GM19328 (cell line): ENCODE results near the gene AAMP.
A peak's percentile ranks its signal among the peaks of the same experiment; 100 is the strongest.

Source experiments
- ATAC-seq: cut with Tn5 transposase; IDR thresholded peaks from one replicate; pipeline ENCODE4 v1.9.1; 2021; ENCODE audit warnings: mild to moderate bottlenecking, moderate library complexity; ENCODE audit not compliant: unreplicated experiment

AAMP gene

DNA sequence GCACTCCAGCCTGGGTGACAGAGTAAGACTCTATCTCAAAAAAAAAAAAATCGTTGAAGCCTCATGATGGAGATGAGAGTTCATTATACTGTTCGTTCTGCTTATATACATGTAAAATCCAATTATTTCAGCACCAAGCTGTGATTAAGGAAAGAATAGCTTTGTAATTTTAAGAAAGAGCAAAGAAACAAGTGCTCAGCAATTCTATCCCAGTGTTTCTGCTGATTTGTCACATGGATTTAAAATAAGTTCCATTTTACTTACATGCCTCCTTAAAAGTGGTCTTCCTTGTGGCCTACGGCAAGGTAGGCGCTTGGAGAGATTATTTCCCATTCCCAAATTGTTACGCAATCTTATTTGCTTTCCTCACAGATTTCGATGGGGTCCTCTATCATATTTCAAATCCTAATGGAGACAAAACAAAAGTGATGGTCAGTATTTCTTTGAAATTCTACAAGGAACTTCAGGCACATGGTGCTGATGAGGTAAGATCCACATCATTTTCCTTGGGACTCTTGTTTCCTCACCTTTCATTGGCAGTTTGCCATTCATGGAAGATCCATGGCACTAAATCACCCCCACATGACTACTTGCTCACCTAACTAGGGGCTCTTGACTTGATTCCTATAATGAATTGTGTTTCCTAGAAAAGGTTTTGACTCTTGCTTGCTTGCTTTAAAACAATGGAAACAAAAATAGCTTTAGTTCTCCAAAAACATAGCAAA lies 41.4 kb downstream of the AAMP start:
- no peak for ATAC-seq

DNA sequence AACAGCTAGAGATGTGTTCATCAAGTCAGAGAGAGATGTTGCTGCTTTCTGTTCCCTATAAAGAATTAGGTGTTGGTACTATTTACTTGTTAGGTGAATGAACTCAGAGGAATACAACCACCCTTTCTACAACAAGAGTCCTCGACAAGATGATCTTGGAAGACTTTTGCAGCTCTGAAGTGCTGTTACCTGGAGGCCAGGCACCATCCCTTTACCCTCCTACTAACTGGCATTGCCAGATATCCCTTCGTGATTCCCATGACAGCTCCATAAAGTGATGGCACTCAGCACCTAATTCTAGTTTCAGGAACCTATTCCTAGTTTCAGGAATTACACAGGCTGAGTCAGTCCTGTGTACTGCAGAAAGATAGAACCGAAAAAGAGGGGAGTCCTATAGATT lies 43.0 kb downstream of the AAMP start:
- no peak for ATAC-seq

DNA sequence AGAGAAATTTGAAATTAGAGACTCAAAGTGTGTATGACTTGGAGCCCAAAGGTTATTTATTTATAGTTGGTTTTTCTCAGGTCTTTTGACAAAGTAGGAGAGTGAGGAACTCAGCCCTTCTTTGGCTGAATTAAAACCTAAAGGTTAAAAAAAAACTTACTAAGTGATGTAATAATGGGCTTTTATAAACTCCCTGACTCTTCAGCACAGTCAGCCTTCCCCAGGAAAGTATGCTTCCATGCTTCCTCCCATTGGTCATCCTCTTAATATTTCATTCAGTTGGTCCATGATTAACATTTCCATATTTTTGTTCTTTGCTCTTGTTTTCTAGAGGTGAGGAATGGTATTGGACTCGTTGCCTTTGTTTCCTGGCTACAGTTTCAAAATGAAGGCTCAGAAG lies 45.8 kb downstream of the AAMP start:
- no peak for ATAC-seq

DNA sequence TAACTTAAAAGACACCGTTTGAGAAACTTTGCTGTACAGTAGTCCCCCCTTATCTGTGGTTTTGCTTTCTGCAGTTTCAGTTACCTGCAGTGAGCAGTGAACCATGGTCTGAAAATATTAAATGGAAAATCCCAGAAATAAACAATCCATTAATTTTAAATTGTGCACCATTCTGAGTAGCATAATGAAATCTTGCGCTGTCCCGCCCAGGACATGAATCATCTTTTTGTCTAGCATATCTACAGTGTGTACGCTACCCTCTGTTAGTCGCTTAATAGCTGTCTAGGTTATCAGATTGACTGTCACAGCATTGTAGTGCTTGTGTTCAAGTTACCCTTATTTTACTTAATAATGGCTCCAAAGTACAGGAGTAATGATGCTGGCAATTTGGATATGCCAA lies 46.9 kb downstream of the AAMP start:
- ATAC-seq: no peak

DNA sequence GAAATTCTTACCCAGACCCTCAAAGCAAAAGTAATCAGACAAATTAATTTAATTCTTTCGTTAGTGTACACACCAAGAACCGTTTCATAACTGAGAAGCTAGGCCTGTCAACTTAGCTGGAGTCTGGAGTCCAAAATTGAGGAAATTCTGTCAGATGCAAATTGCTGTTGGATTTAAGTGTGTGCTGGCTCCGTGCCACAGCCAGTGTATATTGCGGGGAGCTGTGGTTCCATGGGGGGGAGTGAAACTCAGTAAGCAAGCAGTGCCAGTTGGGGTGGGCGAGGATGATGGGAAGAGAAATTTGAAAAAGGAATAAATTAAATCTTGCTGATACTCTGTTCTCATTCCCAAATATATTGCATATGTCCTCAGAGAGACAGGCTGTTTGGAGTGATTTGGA lies 48.9 kb downstream of the AAMP start:
- ATAC-seq: no peak

DNA sequence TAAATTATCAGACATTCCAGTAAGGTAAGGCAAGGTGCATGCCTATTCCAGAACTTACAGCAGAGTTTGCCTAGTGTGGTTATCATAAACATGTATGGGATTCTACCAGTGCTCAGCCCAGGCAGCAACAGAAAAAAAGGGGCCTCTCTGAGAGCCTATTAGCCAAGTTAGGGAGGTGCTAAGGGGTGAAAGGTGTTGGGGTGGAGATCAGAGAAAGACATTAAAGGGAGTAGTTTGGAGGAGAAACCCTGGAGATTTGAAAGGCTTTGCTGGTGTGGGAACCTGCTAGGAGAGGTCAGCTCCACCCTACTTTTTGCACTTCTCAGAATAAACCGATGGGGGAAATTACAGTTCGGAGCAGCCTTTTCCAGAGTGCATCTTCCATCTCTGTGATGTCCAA lies 50.0 kb downstream of the AAMP start:
- no peak for ATAC-seq

DNA sequence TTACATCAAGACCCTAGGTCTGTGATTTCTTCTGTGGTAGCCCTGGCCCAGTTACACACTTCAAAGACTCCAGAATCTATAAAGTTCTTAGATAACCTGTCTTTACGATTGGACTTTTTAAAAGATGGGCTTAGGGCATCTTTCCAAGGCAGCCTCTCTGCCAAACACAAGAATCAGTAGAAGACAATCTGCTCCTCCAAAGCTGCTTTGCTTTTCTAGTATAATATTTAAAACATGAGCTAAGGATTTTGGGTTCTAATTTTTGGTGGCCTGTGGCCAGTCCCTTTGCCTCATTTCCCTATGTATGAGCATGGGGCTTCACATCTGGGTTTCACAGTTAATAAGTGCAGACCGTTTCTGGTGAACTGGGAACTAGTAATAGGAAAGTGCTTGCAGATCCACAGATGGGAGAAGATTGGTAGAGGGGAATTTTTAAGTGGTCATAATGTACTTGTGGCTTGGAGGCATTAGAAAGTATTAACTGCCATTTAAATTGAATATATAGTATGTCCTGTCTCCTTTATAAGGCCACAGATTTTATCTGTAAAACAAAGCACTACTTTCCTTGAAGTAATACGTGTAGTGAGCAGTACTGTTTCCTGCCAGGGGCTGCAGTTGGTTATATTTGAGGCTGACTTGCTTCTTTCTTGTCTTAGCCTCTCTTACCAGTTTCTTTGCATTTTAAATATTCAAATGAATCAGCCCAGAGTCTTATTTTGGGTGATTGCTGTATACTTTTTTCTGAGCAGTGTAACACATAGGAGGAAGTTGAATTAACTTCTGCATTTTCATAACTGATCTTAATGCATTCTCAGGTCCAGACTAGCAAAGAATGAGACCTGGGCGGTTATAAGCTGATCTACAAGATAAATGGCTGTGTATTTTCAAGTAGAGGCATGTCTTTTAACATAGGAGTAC lies 51.4 kb downstream of the AAMP start:
- ATAC-seq: no peak

DNA sequence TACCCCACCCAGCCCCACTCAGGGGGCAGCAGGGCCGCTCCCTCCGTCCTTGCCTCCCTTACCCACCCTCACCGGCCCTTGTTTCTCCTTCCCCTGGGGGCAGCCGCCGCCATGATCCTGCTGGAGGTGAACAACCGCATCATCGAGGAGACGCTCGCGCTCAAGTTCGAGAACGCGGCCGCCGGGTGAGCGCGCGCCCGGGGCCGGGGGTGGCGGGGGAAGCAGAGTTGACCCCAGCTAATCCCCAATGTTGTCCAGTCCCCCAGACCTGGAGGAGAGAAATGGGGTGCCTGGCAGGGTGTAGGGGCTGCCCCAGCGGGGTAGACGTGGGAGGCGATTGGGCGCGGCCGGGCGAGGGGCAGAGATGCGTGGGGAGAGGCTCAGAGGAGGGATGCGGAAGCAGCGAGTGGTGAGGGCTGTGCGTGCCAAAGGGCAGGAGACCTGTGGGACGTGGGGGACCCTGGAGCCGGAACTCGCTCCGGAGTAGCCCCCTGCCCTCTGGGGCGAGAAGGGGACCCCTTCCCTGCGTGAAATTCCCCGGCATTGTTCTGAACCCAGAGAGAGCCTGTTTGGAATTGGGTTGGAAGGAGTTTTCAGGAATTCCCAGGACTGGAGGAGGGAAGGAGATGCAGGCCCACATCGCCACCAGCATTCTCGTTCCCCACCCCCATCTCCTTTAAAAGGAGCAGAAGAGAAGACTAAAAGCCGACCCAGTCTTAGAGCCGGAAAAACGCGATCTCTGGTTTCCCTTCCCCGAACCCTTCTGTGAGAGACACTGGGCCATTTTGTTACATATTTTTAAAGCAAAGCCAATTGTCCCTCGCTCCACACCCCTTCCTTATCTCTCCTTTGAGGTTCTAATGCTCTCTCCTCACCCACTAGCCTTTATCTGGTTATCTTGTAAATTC lies 52.3 kb downstream of the AAMP start:
- ATAC-seq: peak; percentile 17

DNA sequence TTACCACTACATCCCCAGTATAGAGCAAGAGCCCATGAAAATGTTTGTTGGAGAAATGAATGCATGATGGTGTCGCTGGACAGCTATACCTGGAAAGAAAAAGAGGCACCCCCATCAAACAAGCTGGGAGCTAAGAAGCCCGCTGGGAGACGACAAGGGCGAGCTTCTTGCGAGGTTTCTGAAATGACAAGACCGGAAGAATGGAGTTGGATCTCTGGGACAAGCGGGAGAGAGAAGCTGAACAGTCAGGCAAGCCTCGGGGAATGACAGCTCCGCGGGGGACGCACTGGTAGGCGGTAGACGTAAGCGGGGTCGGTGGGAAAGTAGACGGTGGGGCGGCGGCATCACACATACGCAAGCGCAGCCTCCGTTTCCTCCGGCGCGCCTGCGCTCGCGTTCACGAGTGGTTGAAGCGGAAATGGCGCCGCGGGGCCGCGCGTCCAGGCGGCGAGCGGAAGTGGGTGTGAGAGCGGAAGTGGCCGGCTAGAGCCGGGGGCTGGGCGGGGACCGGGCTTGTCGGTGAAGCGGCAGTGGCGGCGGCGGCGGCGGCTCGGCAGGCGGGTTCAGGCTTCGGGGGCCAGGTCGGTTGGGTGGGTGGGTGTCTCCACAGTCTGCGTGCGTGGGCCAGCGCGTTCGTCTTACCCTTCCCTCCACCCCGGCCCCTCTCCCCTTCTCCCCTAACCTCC lies 53.1 kb downstream of the AAMP start, which contains the start of gene ARPC2:
Gene ARPC2 (plus strand): TSS at position 516 of the 686 bp plus-strand sequence. CDS start 282 bp downstream, outside the sequence.
- peak; percentile 69 for ATAC-seq

DNA sequence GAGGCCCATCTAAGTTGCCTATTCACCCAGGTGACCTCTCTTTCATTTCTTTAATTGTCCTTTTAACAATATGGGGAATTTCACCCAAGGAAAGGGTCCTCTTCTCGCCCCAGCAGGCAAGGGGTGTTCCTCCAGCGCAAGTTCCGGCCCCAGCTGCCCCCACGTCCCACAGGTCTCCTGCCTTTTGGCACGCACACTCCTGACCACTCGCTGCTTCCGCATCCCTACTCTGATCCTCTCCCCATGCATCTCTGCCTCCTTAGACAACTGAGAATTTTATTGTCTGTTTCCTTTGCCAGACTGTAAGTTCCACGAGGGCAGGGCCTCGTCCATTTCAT lies 53.6 kb downstream of the AAMP start:
- no peak for ATAC-seq
